Measurements from ENCODE around the gene PTGR3.

The PTGR3 gene

DNA sequence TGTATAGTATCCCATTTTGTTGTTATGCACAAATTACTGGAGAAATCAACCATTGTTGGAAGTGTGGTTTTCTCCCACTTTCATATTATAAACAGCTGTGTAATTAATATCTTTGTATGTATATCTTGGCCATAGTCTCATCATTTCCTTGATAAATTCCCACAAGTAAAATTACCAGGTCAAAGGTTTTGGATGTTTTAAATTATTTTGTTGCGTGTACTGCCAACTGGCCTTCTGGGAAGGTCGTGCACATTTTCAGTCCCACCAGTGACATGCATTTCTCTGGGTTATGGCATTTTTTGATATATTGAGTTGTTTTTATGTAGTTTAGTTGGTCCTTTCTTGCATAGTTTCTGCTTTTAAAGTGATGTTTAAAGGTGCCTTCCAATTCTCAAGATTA is 43.2 kb upstream of the PTGR3 start:
- TF ChIP-seq CTCF (IDR thresholded peaks at IDR 0.05; ENCODE audit: control insufficient read depth, insufficient read depth, low read depth, low read length, missing control alignments), result no peak
- no peak overlapping the region for H3K4me3 ChIP-seq (ENCODE audit: control insufficient read depth, low read depth, low read length)
- no peak for DNase-seq (ENCODE audit: low read depth)

GRCh38 chr18:75251466-75251865 is 42.5 kb upstream of the PTGR3 start:
- TF ChIP-seq CTCF (IDR thresholded peaks at IDR 0.05; ENCODE audit: control insufficient read depth, insufficient read depth, low read depth, low read length, missing control alignments), result no peak
- no peak for DNase-seq (ENCODE audit: low read depth)
- H3K4me3 ChIP-seq (ENCODE audit: control insufficient read depth, low read depth, low read length), result no peak overlapping the region

DNA sequence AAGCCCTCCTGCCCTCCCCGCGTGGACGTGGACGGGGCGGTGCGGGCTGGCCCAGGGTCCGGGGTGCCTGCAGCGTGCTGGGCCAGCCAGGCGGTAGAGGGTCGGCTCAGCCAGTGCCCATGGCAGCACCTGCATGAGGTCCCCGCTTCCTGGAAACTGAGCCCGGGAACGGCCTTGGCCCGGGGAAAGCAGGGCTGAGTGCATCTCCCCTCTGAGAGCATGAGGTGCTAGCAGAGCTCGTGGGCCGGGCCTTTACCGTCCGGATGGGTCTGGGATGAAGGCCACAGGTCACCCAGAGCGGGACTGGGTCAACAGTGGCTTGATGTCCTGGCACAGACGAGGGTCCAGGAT is 41.5 kb upstream of the PTGR3 start:
- TF ChIP-seq CTCF (IDR thresholded peaks at IDR 0.05; ENCODE audit: control insufficient read depth, insufficient read depth, low read depth, low read length, missing control alignments), result no peak
- no peak for DNase-seq (ENCODE audit: low read depth)
- no peak overlapping the region for H3K4me3 ChIP-seq (ENCODE audit: control insufficient read depth, low read depth, low read length)

- DNase-seq (ENCODE audit: low read depth), result no peak
- TF ChIP-seq CTCF (IDR thresholded peaks at IDR 0.05; ENCODE audit: control insufficient read depth, insufficient read depth, low read depth, low read length, missing control alignments), result no peak
Observed at GRCh38 chr18:75249672-75250470, 40.9 kb upstream of the PTGR3 start.

GRCh38 chr18:75249175-75249518 is 40.2 kb upstream of the PTGR3 start:
- no peak overlapping the region for H3K4me3 ChIP-seq (ENCODE audit: control insufficient read depth, low read depth, low read length)
- TF ChIP-seq CTCF (IDR thresholded peaks at IDR 0.05; ENCODE audit: control insufficient read depth, insufficient read depth, low read depth, low read length, missing control alignments), result no peak
- no peak for DNase-seq (ENCODE audit: low read depth)

More at GRCh38 chr18:75249672-75250470, 40.9 kb upstream of the PTGR3 start:
- no peak overlapping the region for H3K4me3 ChIP-seq (ENCODE audit: control insufficient read depth, low read depth, low read length)

DNA sequence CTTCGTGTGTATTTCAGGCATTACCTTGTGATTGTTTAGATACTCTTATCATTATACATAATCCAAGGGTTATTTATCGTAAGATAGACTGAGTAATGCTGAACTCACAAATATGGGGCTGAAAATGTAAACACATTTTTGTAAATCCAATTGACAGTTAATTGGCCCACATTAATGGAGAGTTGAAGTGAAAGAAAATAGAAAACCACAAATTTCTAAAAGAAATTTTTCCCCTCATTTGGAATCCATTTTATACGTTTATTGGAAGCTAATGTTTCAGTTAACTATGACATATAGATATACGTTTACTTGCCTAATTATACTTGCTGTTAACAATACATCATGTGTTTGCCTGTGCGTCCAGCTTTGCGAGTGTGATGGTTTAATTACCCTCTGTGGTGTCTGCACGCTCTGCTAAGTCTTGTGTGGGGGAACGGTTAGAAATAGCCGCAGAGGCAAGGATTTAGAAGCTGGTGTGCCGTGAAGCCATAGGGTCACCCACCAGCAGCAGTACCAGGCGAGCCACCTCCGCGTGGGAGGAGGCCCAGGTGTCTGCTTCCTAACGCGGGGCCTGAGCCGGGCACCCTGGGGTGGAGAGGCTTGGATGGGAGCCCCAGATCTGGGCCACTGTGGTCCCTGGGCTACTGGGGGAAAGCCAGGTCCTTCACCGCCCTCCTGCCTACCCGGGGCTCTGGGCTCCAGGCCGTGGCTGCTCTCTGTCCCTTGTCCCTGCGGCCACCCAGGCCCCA is 39.7 kb upstream of the PTGR3 start:
- DNase-seq (ENCODE audit: low read depth), result no peak
- no peak for TF ChIP-seq CTCF (IDR thresholded peaks at IDR 0.05; ENCODE audit: control insufficient read depth, insufficient read depth, low read depth, low read length, missing control alignments)
- H3K4me3 ChIP-seq (ENCODE audit: control insufficient read depth, low read depth, low read length), result no peak overlapping the region

Measured in AG09309 (cell line).